Measurements from ENCODE around the gene NOS1AP.

DNA sequence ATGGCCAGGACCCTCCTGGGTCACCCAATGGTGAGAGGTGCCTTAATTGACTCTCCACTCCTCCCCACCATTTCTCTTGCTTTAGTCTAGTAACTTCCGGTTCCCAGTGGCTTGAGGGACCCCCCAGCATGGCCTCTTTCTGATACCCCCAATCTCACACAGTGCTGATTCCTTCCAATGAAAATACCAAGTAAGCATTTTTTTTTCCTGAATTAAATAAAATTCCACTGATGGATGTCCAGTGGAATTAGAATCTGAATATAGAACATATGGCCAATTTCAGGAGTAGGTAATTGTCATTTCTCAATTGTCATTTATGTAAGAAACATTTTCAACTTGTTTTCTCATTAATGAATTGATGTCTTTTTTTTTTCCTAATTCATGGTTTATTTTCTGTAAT is 9.5 kb downstream of the NOS1AP start:
- TF ChIP-seq, protein P1, sequence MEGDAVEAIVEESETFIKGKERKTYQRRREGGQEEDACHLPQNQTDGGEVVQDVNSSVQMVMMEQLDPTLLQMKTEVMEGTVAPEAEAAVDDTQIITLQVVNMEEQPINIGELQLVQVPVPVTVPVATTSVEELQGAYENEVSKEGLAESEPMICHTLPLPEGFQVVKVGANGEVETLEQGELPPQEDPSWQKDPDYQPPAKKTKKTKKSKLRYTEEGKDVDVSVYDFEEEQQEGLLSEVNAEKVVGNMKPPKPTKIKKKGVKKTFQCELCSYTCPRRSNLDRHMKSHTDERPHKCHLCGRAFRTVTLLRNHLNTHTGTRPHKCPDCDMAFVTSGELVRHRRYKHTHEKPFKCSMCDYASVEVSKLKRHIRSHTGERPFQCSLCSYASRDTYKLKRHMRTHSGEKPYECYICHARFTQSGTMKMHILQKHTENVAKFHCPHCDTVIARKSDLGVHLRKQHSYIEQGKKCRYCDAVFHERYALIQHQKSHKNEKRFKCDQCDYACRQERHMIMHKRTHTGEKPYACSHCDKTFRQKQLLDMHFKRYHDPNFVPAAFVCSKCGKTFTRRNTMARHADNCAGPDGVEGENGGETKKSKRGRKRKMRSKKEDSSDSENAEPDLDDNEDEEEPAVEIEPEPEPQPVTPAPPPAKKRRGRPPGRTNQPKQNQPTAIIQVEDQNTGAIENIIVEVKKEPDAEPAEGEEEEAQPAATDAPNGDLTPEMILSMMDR (IDR thresholded peaks at IDR 0.05), result no peak
- TF ChIP-seq POLR2A (IDR thresholded peaks at IDR 0.05), result no peak

Measured in vagina (tissue), 2 donors.